ENCODE measurements around the gene NRIP1. TPM values are rescaled to one million over a fixed set of nuclear protein-coding genes. Genes with fewer than 3 reads are reported as not detected.

The NRIP1 gene
- total RNA-seq, 4 donors from 2014 or later = 15.9 to 21.6 (median 16.9) TPM

- WGBS, 2 donors = 94 to 95% methylated on average over 3 of the region's 3 CpGs
- intact Hi-C loops (cut with DNase I; ENCODE audit: low total_unique reads) = no loop called here
- no peak for TF ChIP-seq POLR2A (IDR thresholded peaks at IDR 0.05)
- no peak for TF ChIP-seq CTCF (IDR thresholded peaks at IDR 0.05)
- H3K4me3 ChIP-seq (ENCODE audit: low read depth, poor library complexity, severe bottlenecking) = no peak overlapping the region
- DNase-seq (ENCODE audit: low spot score in 2 of 2) = no peak
Measured at GRCh38 chr21:15045017-15045416, 19.8 kb downstream of the NRIP1 start.

- intact Hi-C loops (cut with DNase I; ENCODE audit: low total_unique reads) = no loop called here
- no peak for TF ChIP-seq POLR2A (IDR thresholded peaks at IDR 0.05)
- TF ChIP-seq CTCF (IDR thresholded peaks at IDR 0.05) = no peak
- H3K4me3 ChIP-seq (ENCODE audit: low read depth, poor library complexity, severe bottlenecking) = no peak overlapping the region
- DNase-seq (ENCODE audit: low spot score in 2 of 2) = no peak
Measured at GRCh38 chr21:15042531-15042930, 22.3 kb downstream of the NRIP1 start.

- intact Hi-C loops (cut with DNase I; ENCODE audit: low total_unique reads) = no loop called here
- no peak overlapping the region for H3K4me3 ChIP-seq (ENCODE audit: low read depth, poor library complexity, severe bottlenecking)
- TF ChIP-seq CTCF (IDR thresholded peaks at IDR 0.05) (no peak), POLR2A (IDR thresholded peaks at IDR 0.05) (no peak)
- 97% methylated on average over 1 of the region's 1 CpG for WGBS, 2 donors
- DNase-seq (ENCODE audit: low spot score in 2 of 2) = no peak
Measured at GRCh38 chr21:15039607-15040299, 25.0 kb downstream of the NRIP1 start.

GRCh38 chr21:15037900-15038293 lies 26.9 kb downstream of the NRIP1 start:
- 93 to 100% methylated on average over 1 of the region's 1 CpG for WGBS, 2 donors
- TF ChIP-seq CTCF (IDR thresholded peaks at IDR 0.05) = no peak
- TF ChIP-seq POLR2A (IDR thresholded peaks at IDR 0.05) = no peak
- no peak for DNase-seq (ENCODE audit: low spot score in 2 of 2)
- H3K4me3 ChIP-seq (ENCODE audit: low read depth, poor library complexity, severe bottlenecking) = no peak overlapping the region
- intact Hi-C loops (cut with DNase I; ENCODE audit: low total_unique reads) = no loop called here

GRCh38 chr21:15037095-15037899 lies 27.5 kb downstream of the NRIP1 start:
- H3K4me3 ChIP-seq (ENCODE audit: low read depth, poor library complexity, severe bottlenecking) = no peak overlapping the region
- TF ChIP-seq CTCF (IDR thresholded peaks at IDR 0.05) (no peak), POLR2A (IDR thresholded peaks at IDR 0.05) (no peak)
- intact Hi-C loops (cut with DNase I; ENCODE audit: low total_unique reads) = no loop called here
- no peak for DNase-seq (ENCODE audit: low spot score in 2 of 2)
- 94% methylated on average over 5 of the region's 5 CpGs for WGBS, 2 donors

Data from lower leg skin (tissue), 4 donors.